Central memory CD8-positive, alpha-beta T cell (primary cell): ENCODE results near the gene C4BPA.

Experiments
- ATAC-seq: fragments of 150-1000 bp; cut with Tn5 transposase; replicated peaks from 2 replicates; pipeline ENCODE4 v1.10.0; 2022; ENCODE audit warnings: mild to moderate bottlenecking, moderate FRiP score, moderate number of reproducible peaks; ENCODE audit not compliant: poor library complexity, severe bottlenecking; ENCODE audit errors: extremely low read depth
- DNase-seq, 2 donors: peaks; one replicate each; pipeline ENCODE4 v3.0.0; 2021; ENCODE audit warnings: low spot score in 2 of 2
- H3K27ac Mint-ChIP-seq: one replicate; pipeline ENCODE4 v1.8.0; 2022; ENCODE audit warnings: low read depth, mild to moderate bottlenecking, moderate library complexity, mixed read lengths
- H3K27me3 Mint-ChIP-seq: one replicate; pipeline ENCODE4 v1.8.0; 2022; ENCODE audit warnings: mixed read lengths
- H3K36me3 Mint-ChIP-seq: one replicate; pipeline ENCODE4 v1.8.0; 2022; ENCODE audit warnings: mild to moderate bottlenecking, moderate library complexity, mixed read lengths; ENCODE audit not compliant: insufficient read depth
- H3K4me1 Mint-ChIP-seq: one replicate; pipeline ENCODE4 v1.8.0; 2022; ENCODE audit warnings: mixed read lengths
- H3K4me3 Mint-ChIP-seq: one replicate; pipeline ENCODE4 v1.8.0; 2022; ENCODE audit warnings: mild to moderate bottlenecking, moderate library complexity, mixed read lengths
- H3K9me3 Mint-ChIP-seq: one replicate; pipeline ENCODE4 v1.8.0; 2022; ENCODE audit warnings: mixed read lengths

C4BPA gene

GRCh38 chr1:207103892-207104373 lies at the start of gene C4BPA:
Gene C4BPA (plus strand): TSS chr1:207104233. CDS start chr1:207113026, 8,793 bp downstream.
- Mint-ChIP-seq H3K27ac (no peak within 1 kb of the TSS), H3K36me3 (no peaks in the 10 kb centered on the region), H3K4me1 (no peaks in the 10 kb centered on the region), H3K4me3 (no peak within 1 kb of the TSS), H3K27me3 (peaks cover 46% of the 10 kb centered on the region), H3K9me3 (no peaks in the 10 kb centered on the region)
- ATAC-seq, result no peak
- no peak for DNase-seq

- no peak overlapping the region for H3K27ac Mint-ChIP-seq
- no peak for DNase-seq
- peaks cover 9% of the 10 kb centered on the region for H3K27me3 Mint-ChIP-seq
- ATAC-seq, result no peak
- peaks cover 16% of the 10 kb centered on the region for H3K36me3 Mint-ChIP-seq
- peak overlapping the region; percentile 100 for H3K4me3 Mint-ChIP-seq
- H3K4me1 Mint-ChIP-seq, result peaks cover 38% of the 10 kb centered on the region
- no peaks in the 10 kb centered on the region for H3K9me3 Mint-ChIP-seq
Observed at GRCh38 chr1:207054491-207054890, 49.5 kb upstream of the C4BPA start.

DNA sequence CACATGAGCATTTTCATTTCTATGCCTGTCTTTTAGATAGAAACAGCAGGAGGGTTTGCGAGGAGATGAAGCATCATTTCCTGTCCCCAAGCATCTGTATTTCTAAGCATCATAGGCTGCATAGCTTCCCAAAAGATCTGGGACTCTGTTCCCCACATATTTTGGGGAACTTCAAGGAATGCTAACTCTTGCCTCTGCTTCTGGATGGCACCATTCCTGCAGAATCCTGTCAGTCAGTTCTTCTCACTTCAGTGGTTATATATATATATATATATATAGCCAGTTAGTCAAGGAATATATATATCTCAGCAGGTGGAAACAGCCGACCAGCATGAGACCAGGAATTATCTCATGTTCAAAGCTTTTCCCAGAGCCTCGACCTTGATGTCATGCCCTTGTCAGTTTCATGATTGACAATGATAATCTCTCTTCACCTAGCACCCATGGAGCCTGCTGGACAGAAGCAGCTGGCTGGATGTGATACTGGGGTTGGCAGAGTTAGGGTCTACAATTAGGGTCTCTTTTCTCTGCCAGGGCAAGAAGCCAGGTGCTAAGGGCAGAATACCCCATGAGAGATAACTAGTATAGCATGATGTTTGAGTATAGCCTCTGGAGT lies 48.5 kb upstream of the C4BPA start:
- Mint-ChIP-seq H3K36me3 (peaks cover 11% of the 10 kb centered on the region), H3K4me3 (no peak overlapping the region), H3K27ac (no peak overlapping the region), H3K9me3 (no peaks in the 10 kb centered on the region), H3K4me1 (peaks cover 28% of the 10 kb centered on the region), H3K27me3 (peaks cover 9% of the 10 kb centered on the region)
- no peak for DNase-seq
- no peak for ATAC-seq

DNA sequence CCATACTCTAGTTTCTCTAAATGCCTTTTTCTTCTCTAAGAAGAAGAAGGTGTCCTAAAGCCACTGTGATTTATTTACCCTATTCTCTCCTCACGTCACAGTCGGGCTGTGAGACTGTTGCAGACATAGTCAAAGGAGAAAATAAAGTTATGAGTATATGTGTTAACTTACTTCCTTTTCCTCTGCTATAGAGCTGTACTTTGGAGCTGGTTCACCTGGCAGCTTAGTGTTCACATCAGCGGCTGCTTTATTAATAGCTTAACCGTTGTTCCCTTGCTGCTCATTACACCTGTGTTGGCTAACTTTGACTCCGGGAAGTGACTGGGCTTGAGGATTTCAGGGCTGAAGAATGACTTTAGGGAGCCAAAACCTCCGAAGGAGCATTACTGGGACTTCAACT lies 47.4 kb upstream of the C4BPA start:
- peaks cover 9% of the 10 kb centered on the region for H3K27me3 Mint-ChIP-seq
- H3K4me1 Mint-ChIP-seq, result peaks cover 17% of the 10 kb centered on the region
- no peak overlapping the region for H3K4me3 Mint-ChIP-seq
- H3K27ac Mint-ChIP-seq, result no peak overlapping the region
- DNase-seq, result no peak
- no peak for ATAC-seq
- no peaks in the 10 kb centered on the region for H3K9me3 Mint-ChIP-seq
- peaks cover 7% of the 10 kb centered on the region for H3K36me3 Mint-ChIP-seq

DNA sequence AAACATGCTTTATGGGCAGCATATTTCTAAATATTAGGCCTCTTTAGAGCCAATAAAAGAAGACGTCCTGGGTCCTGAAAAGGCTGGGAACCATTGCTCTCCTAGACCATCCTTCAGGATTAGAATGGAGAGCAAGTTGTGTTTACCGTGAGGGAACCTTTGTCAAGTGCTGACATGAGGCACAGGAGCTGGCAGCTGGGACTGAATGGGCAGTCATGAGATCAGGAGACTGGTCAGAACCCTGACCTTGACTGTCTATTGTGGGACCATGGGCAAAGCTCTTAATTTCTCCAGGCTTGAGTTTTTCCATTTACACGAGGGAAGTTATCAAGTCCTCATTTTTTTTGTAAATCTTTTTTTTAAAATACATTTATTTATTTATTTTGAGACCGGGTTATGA lies 45.8 kb upstream of the C4BPA start:
- Mint-ChIP-seq H3K27ac (no peak overlapping the region), H3K4me3 (no peak overlapping the region), H3K36me3 (peaks cover 3% of the 10 kb centered on the region), H3K27me3 (peaks cover 9% of the 10 kb centered on the region), H3K9me3 (no peaks in the 10 kb centered on the region), H3K4me1 (peaks cover 2% of the 10 kb centered on the region)
- DNase-seq (no peak), ATAC-seq (no peak)

GRCh38 chr1:207058878-207059867 lies 44.9 kb upstream of the C4BPA start:
- Mint-ChIP-seq H3K4me3 (no peak overlapping the region), H3K36me3 (peaks cover 5% of the 10 kb centered on the region)

GRCh38 chr1:207059881-207060280 lies 44.2 kb upstream of the C4BPA start:
- Mint-ChIP-seq H3K27me3 (peaks cover 9% of the 10 kb centered on the region), H3K4me3 (no peak overlapping the region), H3K4me1 (no peaks in the 10 kb centered on the region), H3K27ac (no peak overlapping the region), H3K9me3 (no peaks in the 10 kb centered on the region), H3K36me3 (peaks cover 5% of the 10 kb centered on the region)
- ATAC-seq (no peak), DNase-seq (no peak)

More at GRCh38 chr1:207058878-207059867, 44.9 kb upstream of the C4BPA start:
- ATAC-seq (no peak), DNase-seq (no peak)
- H3K4me1 Mint-ChIP-seq, result no peaks in the 10 kb centered on the region
- peaks cover 9% of the 10 kb centered on the region for H3K27me3 Mint-ChIP-seq
- no peak overlapping the region for H3K27ac Mint-ChIP-seq
- no peaks in the 10 kb centered on the region for H3K9me3 Mint-ChIP-seq

- Mint-ChIP-seq H3K36me3 (peaks cover 5% of the 10 kb centered on the region), H3K27ac (no peak overlapping the region), H3K4me3 (no peak overlapping the region), H3K4me1 (no peaks in the 10 kb centered on the region), H3K27me3 (peaks cover 9% of the 10 kb centered on the region), H3K9me3 (no peaks in the 10 kb centered on the region)
- no peak for DNase-seq
- no peak for ATAC-seq
Observed at GRCh38 chr1:207060596-207060995, 43.4 kb upstream of the C4BPA start.

DNA sequence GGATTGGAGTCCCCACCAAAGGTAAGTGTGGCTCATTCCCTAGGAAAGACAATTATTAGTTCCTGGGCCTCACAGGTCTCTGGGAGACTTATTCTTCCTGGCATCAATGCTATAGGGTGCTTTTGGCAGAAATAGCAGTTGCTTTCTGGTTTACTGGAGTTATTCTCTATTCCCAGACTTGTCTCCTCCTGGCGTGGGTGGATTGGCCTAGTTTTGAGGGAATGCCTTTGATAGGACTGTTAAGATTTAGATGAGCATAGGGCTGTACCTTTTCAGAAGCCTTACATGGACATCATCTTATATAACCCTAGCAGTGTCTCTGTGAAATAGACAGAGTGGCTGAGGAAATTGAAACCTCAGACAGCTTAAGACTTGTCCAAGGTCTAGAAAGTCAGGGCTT lies 42.0 kb upstream of the C4BPA start:
- H3K4me1 Mint-ChIP-seq, result no peaks in the 10 kb centered on the region
- no peaks in the 10 kb centered on the region for H3K9me3 Mint-ChIP-seq
- ATAC-seq (no peak), DNase-seq (no peak)
- H3K4me3 Mint-ChIP-seq, result no peak overlapping the region
- no peak overlapping the region for H3K27ac Mint-ChIP-seq
- H3K36me3 Mint-ChIP-seq, result peaks cover 5% of the 10 kb centered on the region
- H3K27me3 Mint-ChIP-seq, result no peaks in the 10 kb centered on the region

GRCh38 chr1:207063014-207063413 lies 41.0 kb upstream of the C4BPA start:
- Mint-ChIP-seq H3K4me3 (no peak overlapping the region), H3K27me3 (no peaks in the 10 kb centered on the region), H3K4me1 (no peaks in the 10 kb centered on the region), H3K9me3 (no peaks in the 10 kb centered on the region), H3K36me3 (peaks cover 5% of the 10 kb centered on the region), H3K27ac (no peak overlapping the region)
- no peak for DNase-seq
- no peak for ATAC-seq

DNA sequence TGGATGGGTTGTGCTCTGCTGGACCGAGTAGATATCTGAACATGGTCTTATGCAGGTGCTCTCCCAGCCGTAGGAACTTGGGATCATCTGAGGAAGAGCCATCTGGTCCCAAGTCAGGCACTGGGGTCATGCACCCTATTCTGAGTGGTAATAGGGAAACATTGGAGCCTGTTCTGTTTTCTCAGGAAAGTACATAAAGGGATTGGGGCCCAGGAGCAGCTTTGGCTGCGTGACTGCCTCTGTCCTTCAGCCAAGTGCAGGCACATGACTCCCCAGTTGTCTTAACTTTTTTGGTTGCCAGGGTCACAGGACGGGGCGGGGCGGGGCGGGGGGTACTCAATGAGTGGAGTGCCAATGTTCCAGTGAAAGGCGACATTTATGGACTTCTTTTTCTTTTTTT lies 39.5 kb upstream of the C4BPA start:
- Mint-ChIP-seq H3K36me3 (peaks cover 6% of the 10 kb centered on the region), H3K27me3 (no peaks in the 10 kb centered on the region), H3K4me3 (no peak overlapping the region), H3K27ac (no peak overlapping the region), H3K4me1 (no peaks in the 10 kb centered on the region), H3K9me3 (no peaks in the 10 kb centered on the region)
- no peak for DNase-seq
- ATAC-seq, result no peak

DNA sequence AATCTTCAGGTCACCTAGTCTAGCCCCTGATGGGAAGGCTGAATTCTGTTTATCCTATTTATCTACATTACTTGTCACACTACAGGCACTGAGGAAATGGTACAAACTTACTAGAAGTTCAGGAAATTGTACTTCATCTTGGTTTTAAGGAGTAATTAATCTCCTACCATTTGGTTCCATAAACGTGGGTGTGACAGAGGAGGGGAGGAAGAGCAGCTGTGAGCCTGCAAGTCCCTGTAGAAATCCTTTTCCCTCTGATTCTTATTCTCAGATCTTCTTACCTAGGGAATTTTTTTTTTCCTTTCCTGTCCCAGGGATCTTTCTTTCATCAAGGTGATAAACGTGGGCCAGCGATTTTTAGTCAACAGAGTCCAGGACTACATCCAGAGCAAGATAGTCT lies 36.8 kb upstream of the C4BPA start:
- H3K27me3 Mint-ChIP-seq, result no peaks in the 10 kb centered on the region
- H3K4me1 Mint-ChIP-seq, result peaks cover 6% of the 10 kb centered on the region
- H3K27ac Mint-ChIP-seq, result no peak overlapping the region
- no peak overlapping the region for H3K4me3 Mint-ChIP-seq
- DNase-seq (no peak), ATAC-seq (no peak)
- no peaks in the 10 kb centered on the region for H3K9me3 Mint-ChIP-seq
- H3K36me3 Mint-ChIP-seq, result peaks cover 5% of the 10 kb centered on the region

GRCh38 chr1:207067665-207068064 lies 36.4 kb upstream of the C4BPA start:
- DNase-seq (no peak), ATAC-seq (no peak)
- H3K36me3 Mint-ChIP-seq, result peaks cover 4% of the 10 kb centered on the region
- H3K27ac Mint-ChIP-seq, result no peak overlapping the region
- H3K27me3 Mint-ChIP-seq, result no peaks in the 10 kb centered on the region
- H3K4me1 Mint-ChIP-seq, result peaks cover 6% of the 10 kb centered on the region
- H3K4me3 Mint-ChIP-seq, result no peak overlapping the region
- H3K9me3 Mint-ChIP-seq, result no peaks in the 10 kb centered on the region
